Smooth muscle cell (in vitro differentiated cells): ENCODE data around the gene REV3L. TPM values are rescaled to one million over a fixed set of nuclear protein-coding genes. Genes with fewer than 3 reads are reported as not detected.

Experiments
- DNase-seq: peaks from one replicate; lab custom pipeline; 2025; ENCODE audit not compliant: unreplicated experiment; lab: John Stamatoyannopoulos, UW
- H2AFZ ChIP-seq: fragments of 200-600 bp; sonication (generic); 2 replicates; pipeline ENCODE4 v1.6.0; 2016; ENCODE audit warnings: antibody characterized with exemption, low read depth, mild to moderate bottlenecking
- H3F3A ChIP-seq: fragments of 200-600 bp; sonication (generic); 2 replicates; pipeline ENCODE4 v1.6.0; 2017; ENCODE audit warnings: antibody characterized with exemption, low read depth
- H3K27ac ChIP-seq: fragments of 200-600 bp; sonication (generic); 2 replicates; pipeline ENCODE4 v1.5.1; 2016; ENCODE audit warnings: low read depth, mild to moderate bottlenecking
- H3K27me3 ChIP-seq: fragments of 200-600 bp; sonication (generic); 2 replicates; pipeline ENCODE4 v1.6.1; 2016; ENCODE audit warnings: low read depth, mild to moderate bottlenecking
- H3K36me3 ChIP-seq: fragments of 200-600 bp; sonication (generic); 2 replicates; pipeline ENCODE4 v1.5.1; 2016; ENCODE audit warnings: low read depth
- H3K4me1 ChIP-seq: fragments of 200-600 bp; sonication (generic); 2 replicates; pipeline ENCODE4 v1.5.1; 2016; ENCODE audit warnings: low read depth
- H3K4me2 ChIP-seq: fragments of 200-600 bp; sonication (generic); 2 replicates; pipeline ENCODE4 v1.6.0; 2016; ENCODE audit warnings: mild to moderate bottlenecking
- H3K4me3 ChIP-seq: fragments of 200-600 bp; sonication (generic); 2 replicates; pipeline ENCODE4 v1.5.1; 2016; ENCODE audit warnings: mild to moderate bottlenecking
- H3K79me2 ChIP-seq: fragments of 200-600 bp; sonication (generic); 2 replicates; pipeline ENCODE4 v1.6.0; 2016; ENCODE audit warnings: low read depth, mild to moderate bottlenecking
- H3K9ac ChIP-seq: fragments of 200-600 bp; sonication (generic); 2 replicates; pipeline ENCODE4 v1.6.0; 2016; ENCODE audit warnings: low read depth
- H3K9me3 ChIP-seq: fragments of 200-600 bp; sonication (generic); replicated peaks from 2 replicates; pipeline ENCODE4 v1.5.1; 2016; ENCODE audit warnings: low read depth
- H4K20me1 ChIP-seq: fragments of 200-600 bp; sonication (generic); 2 replicates; pipeline ENCODE4 v1.6.0; 2016; ENCODE audit warnings: low read depth
- CTCF ChIP-seq: fragments of 200-600 bp; sonication (generic); IDR thresholded peaks from 2 replicates; pipeline ENCODE4 v1.5.1; 2017; ENCODE audit warnings: borderline replicate concordance, mild to moderate bottlenecking, antibody characterized with exemption; ENCODE audit not compliant: insufficient read depth, poor library complexity, severe bottlenecking
- WGBS: methylation state at CpG from one replicate; pipeline ENCODE4 v1.1.7; 2016; ENCODE audit warnings: low lambda C conversion rate; 5-methylcytosine and 5-hydroxymethylcytosine counted together
- polyA plus RNA-seq: library from polyadenylated mRNA; unstranded; fragments of >200 nt; fragmentation: Nextera tagmentation; extraction: Ambion mirVana; gene quantifications from 2 replicates; pipeline ENCODE4 v1.2.1, GENCODE V29; 2016
- total RNA-seq: library from RNA; depleted of rRNA; stranded (reverse); fragments of >200 nt; gene quantifications from 2 replicates; pipeline ENCODE4 v1.2.3, GENCODE V29; 2014

REV3L gene
- total and polyA plus RNA-seq, 2 experiments from 2014 or later: 6.9 to 19.8 TPM

DNA sequence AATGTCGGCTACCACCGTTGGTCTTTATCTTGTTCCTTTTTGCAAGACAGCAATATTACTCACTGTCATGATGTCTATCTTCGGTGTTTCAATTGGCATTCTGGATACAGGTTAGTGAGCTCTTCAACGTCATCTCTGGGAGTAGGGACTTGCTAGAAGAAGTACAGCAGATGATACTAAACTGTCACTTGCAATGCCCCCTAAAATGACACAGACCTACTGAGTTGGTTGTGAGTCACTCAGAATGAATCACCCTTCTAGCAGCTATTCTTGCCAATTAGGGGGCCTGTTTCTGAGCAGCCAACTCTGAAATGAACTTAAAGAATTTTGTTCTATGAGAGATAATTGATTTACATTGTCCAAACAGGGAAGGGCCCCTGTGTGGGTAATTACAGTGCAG, 219.2 kb downstream of the REV3L start:
- no peak overlapping the region for H2AFZ ChIP-seq
- peaks cover 56% of the 10 kb centered on the region for H3K79me2 ChIP-seq
- H3F3A ChIP-seq: peaks cover 25% of the 10 kb centered on the region
- H3K9ac ChIP-seq: peak overlapping the region; percentile 57
- H3K27me3 ChIP-seq: no peaks in the 10 kb centered on the region
- peak overlapping the region; percentile 96 for H3K27ac ChIP-seq
- no peaks in the 10 kb centered on the region for H3K9me3 ChIP-seq
- H3K36me3 ChIP-seq: no peaks in the 10 kb centered on the region
- 20% methylated on average over 4 of the region's 4 CpGs for WGBS
- peak overlapping the region; percentile 64 for H3K4me2 ChIP-seq
- TF ChIP-seq CTCF: no peak
- H3K4me1 ChIP-seq: peaks cover 11% of the 10 kb centered on the region
- DNase-seq: no peak
- no peaks in the 10 kb centered on the region for H4K20me1 ChIP-seq
- H3K4me3 ChIP-seq: no peak overlapping the region

DNA sequence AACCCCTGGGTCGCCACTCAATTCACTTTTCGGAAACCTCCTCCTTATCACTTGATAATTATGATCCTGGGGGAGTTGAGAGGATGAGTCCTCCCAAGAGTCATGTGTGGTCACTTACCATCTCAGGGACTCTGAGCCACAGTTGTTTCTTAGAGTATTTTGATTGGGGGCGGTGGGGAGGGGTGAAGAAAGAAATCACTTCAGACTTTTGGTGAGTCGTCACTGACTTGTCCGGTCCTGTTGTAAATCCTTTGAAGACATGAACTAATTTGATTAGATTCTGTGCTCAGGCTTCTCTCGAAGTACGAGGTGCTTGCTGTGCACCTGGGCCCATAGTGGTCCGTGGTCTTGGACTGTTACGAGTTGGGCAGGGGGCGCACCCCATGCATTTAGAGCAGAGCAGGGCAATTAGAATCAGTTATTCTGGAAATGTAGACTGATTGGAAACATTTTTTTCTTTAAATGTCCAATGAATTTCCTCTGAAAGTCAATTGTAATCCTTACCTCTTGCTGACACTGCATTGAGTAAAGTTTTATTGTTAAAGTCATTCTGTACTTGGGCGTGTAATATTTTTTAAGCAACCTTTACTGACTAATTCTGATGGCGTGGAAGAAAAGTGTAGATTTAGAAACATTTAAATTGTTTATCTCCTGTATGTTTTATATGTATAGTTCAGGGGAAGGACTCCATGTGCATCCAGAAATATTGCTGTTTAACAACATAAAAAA, 222.3 kb downstream of the REV3L start:
- H3K27ac ChIP-seq: peak overlapping the region; percentile 31
- 71% methylated on average over 12 of the region's 12 CpGs for WGBS
- H3K4me3 ChIP-seq: peak overlapping the region; percentile 63

DNA sequence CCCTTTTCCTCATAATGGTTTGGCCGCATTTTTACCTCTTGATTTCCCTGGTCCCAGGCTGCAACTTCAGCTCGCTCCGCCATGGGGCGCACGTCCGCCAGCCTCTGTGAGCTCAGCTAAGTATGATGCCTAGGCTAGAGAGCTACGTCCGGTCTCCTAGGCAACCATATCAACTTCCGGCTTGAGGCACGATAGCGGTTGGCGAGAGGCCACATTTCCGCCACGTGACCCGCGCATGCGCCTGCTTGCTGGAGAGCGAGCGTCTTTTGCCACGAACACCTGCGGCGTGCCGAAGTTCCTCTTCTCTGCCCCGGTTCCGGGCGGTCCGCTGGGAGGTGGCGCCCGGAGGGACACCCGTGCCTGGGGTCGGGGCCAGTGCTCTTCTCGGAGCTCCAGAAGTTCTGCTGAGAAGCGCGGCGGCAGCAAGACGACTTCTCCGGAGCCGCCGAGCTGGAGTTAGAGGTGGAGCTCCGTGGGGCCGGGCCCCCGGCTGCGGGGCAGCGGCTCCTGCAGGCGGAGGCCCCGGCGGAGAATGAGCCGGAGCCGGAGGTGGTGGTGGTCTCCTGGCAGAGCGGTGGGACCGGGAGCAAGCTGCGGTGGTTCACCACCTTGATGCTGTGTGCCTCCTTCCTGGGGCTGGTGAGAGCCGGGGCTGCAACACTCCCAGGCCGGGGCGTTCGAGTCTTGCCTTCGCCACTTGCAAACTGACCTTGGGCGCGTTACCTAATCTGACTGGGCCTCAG, 223.8 kb downstream of the REV3L start:
- peaks cover 3% of the 10 kb centered on the region for H3F3A ChIP-seq
- H3K27me3 ChIP-seq: peaks cover 9% of the 10 kb centered on the region
- TF ChIP-seq CTCF: peak; percentile 87
- H4K20me1 ChIP-seq: no peaks in the 10 kb centered on the region
- peaks cover 18% of the 10 kb centered on the region for H3K4me1 ChIP-seq
- H3K9ac ChIP-seq: peak overlapping the region; percentile 78
- no peaks in the 10 kb centered on the region for H3K36me3 ChIP-seq
- DNase-seq: peak; percentile 93
- peak overlapping the region; percentile 71 for H2AFZ ChIP-seq
- peak overlapping the region; percentile 63 for H3K4me3 ChIP-seq
- 4% methylated on average over 59 of the region's 59 CpGs for WGBS
- peaks cover 32% of the 10 kb centered on the region for H3K79me2 ChIP-seq
- peak overlapping the region; percentile 83 for H3K4me2 ChIP-seq
- H3K27ac ChIP-seq: peak overlapping the region; percentile 84
- H3K9me3 ChIP-seq: no peaks in the 10 kb centered on the region

More for the DNA sequence above, 222.3 kb downstream of the REV3L start:
- Histone ChIP-seq H3K79me2 (peaks cover 38% of the 10 kb centered on the region), H3K9ac (no peak overlapping the region), H3K4me2 (peak overlapping the region; percentile 83), H3F3A (peaks cover 9% of the 10 kb centered on the region), H3K27me3 (no peaks in the 10 kb centered on the region), H3K4me1 (peaks cover 18% of the 10 kb centered on the region), H2AFZ (no peak overlapping the region), H3K9me3 (no peaks in the 10 kb centered on the region), H4K20me1 (no peaks in the 10 kb centered on the region), H3K36me3 (no peaks in the 10 kb centered on the region)
- DNase-seq: no peak
- no peak for TF ChIP-seq CTCF
